ENCODE results near the gene PLOD1. TPM values are rescaled to one million over a fixed set of nuclear protein-coding genes. Genes with fewer than 3 reads are reported as not detected.
A peak's percentile ranks its signal among the peaks of the same experiment; 100 is the strongest.

PLOD1 gene
- total RNA-seq, 1 donor from 2014 or later: 54.8 TPM

DNA sequence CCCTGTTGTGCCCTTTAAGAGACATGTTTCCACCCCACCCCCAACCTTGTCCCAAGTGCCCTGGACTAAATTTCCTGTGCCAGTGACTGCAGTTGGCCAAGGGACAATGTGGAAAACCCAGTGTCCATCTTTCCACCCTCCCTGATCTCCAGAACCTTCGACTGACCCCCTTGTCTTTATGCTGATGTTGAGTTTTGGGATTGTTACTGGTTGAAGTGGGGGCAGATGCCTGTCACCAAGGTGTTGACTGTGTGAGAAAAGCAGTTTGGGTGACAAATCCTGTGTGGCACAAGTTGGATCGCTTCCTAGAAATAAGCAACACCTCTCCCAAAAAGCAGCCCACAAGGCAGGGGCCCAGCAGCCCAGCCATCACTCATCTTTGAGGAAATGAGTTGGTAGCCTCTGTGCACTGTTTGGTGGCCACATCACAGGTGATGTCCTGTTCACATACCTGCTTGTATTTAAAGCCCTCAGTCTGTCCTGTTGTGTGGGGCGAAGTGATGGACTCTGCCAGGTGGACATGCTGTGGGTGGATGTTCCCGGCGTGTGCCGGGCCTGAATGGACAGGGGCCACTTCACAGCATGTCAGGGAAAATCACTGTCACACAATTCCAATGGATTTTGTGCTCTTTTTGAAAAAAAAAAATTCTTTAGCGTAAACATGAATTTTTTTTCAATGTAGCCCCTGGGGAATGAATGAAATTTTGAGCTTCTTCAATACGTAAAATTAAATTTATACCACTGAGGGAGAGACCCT is 78.2 kb downstream of the PLOD1 start:
- H3K27me3 ChIP-seq (ENCODE audit: control insufficient read depth, insufficient read depth, low read length): no peaks in the 10 kb centered on the region

DNA sequence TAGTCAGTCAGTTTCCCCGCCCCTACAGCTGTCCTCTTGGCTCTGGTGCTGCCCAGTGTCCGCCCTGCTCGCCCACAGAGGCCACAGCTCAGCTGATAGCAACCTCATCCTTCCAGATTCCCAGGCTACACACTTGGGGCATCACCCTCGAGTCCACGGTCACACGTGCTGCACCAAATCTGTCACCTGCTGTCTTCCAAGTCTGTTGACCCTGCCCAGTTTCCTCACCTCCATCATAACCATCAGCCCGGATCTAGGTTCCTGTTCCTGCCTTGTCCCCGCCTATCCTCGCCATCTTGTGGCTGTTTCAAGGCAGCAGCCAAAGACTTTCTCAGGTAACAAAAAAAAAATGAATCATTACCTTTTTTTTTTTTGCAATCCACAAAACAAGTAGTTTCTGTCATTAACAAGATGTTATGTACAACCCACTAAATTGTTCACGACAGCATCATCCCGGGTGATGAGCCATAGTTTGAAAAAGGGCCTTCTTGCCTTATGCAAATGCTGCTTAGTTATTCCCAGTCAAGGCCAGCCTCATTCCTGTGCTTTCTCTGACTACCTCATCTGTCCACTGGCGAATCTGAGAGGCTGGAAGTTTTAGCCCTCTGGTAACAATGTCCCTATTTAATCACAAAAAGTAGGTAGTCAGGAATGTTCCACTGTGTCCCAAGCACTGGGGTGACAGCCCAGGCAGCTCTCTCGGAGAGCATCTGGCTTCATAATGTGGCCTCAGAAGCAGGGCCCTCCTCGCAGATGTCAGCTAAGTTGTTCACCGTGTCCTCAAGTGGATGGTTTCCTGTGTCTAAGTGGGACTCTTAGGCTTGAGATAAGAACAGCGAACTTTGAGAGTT is 79.8 kb downstream of the PLOD1 start:
- FAIRE-seq: peak; percentile 64
- Histone ChIP-seq H3K27me3 (ENCODE audit: control insufficient read depth, insufficient read depth, low read length) (no peaks in the 10 kb centered on the region), H3K36me3 (ENCODE audit: control insufficient read depth, insufficient read depth, low read length) (peaks cover 27% of the 10 kb centered on the region), H3K4me3 (ENCODE audit: low read depth, low read length) (no peak overlapping the region)
- TF ChIP-seq, protein P1, sequence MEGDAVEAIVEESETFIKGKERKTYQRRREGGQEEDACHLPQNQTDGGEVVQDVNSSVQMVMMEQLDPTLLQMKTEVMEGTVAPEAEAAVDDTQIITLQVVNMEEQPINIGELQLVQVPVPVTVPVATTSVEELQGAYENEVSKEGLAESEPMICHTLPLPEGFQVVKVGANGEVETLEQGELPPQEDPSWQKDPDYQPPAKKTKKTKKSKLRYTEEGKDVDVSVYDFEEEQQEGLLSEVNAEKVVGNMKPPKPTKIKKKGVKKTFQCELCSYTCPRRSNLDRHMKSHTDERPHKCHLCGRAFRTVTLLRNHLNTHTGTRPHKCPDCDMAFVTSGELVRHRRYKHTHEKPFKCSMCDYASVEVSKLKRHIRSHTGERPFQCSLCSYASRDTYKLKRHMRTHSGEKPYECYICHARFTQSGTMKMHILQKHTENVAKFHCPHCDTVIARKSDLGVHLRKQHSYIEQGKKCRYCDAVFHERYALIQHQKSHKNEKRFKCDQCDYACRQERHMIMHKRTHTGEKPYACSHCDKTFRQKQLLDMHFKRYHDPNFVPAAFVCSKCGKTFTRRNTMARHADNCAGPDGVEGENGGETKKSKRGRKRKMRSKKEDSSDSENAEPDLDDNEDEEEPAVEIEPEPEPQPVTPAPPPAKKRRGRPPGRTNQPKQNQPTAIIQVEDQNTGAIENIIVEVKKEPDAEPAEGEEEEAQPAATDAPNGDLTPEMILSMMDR (IDR thresholded peaks at IDR 0.05; ENCODE audit: insufficient read depth, low read length, severe bottlenecking): peak; percentile 7
- peak; percentile 86 for DNase-seq (ENCODE audit: low read depth)

More for the DNA sequence above, 78.2 kb downstream of the PLOD1 start:
- peaks cover 31% of the 10 kb centered on the region for H3K36me3 ChIP-seq (ENCODE audit: control insufficient read depth, insufficient read depth, low read length)
- H3K4me3 ChIP-seq (ENCODE audit: low read depth, low read length): no peak overlapping the region
- no peak for FAIRE-seq
- no peak for DNase-seq (ENCODE audit: low read depth)
- TF ChIP-seq, protein P1 (IDR thresholded peaks at IDR 0.05; ENCODE audit: insufficient read depth, low read length, severe bottlenecking): no peak

DNA sequence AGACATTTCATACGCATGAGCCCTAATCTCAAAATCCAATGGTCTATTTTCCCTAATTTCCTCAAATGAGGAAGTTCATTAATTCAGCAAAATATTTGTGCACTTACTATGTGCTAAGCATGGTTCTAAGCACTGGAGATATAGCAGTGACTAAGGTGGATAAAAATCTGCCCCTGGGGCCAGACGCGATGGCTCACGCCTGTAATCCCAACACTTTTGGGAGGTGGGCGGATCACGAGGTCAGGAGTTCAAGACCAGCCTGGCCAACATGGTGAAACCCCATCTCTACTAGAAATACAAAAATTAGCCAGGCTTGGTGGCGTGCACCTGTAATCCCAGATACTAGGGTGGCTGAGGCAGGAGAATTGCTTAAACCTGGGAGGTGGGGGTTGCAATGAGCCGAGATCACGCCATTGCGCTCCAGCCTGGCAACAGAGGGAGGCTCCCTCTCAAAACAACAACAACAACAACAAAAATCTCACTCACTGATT is 80.5 kb downstream of the PLOD1 start:
- FAIRE-seq (no peak), DNase-seq (ENCODE audit: low read depth) (peak; percentile 80)
- Histone ChIP-seq H3K4me3 (ENCODE audit: low read depth, low read length) (no peak overlapping the region), H3K27me3 (ENCODE audit: control insufficient read depth, insufficient read depth, low read length) (no peaks in the 10 kb centered on the region), H3K36me3 (ENCODE audit: control insufficient read depth, insufficient read depth, low read length) (peaks cover 23% of the 10 kb centered on the region)
- TF ChIP-seq, protein P1 (IDR thresholded peaks at IDR 0.05; ENCODE audit: insufficient read depth, low read length, severe bottlenecking): no peak

DNA sequence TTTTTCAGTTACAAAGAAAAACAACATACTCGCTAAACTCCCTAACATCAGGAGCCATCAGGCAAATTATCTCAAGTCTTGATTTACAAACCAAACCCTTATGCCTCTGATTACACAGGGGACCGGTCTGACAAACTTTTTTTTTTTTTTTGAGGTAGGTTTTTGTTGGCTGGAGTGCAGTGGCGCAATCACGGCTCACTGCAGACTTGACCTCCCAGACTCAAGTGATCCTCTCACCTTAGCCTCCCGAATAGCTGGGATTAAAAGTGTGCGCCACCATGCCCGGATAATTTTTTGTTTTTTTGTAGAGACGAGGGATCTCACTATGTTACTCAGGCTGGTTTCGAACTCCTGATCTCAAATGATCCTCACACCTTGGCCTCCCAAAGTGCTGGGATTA is 81.0 kb downstream of the PLOD1 start:
- H3K27me3 ChIP-seq (ENCODE audit: control insufficient read depth, insufficient read depth, low read length): no peaks in the 10 kb centered on the region
- H3K36me3 ChIP-seq (ENCODE audit: control insufficient read depth, insufficient read depth, low read length): peaks cover 20% of the 10 kb centered on the region
- FAIRE-seq (no peak), DNase-seq (ENCODE audit: low read depth) (no peak)
- TF ChIP-seq, protein P1 (IDR thresholded peaks at IDR 0.05; ENCODE audit: insufficient read depth, low read length, severe bottlenecking): no peak
- no peak overlapping the region for H3K4me3 ChIP-seq (ENCODE audit: low read depth, low read length)

DNA sequence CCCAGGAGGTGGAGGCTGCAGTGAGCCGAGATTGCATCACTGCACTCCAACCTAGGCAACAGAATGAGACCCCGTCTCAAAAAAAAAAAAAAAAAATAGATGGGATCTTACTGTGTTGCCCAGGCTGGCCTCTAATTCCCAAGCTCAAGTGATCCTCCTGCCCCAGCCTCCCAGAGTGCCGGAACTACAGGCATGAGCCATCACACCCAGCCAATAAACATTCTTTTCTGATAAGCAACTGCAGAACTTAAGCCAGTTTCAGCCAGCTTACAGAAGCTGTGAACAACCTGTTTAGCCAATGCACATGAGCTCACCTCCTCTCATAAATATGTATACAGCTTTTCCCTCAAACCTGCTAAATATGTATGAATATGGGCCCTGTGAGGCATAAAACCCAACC is 81.7 kb downstream of the PLOD1 start:
- Histone ChIP-seq H3K4me3 (ENCODE audit: low read depth, low read length) (no peak overlapping the region), H3K36me3 (ENCODE audit: control insufficient read depth, insufficient read depth, low read length) (peaks cover 13% of the 10 kb centered on the region), H3K27me3 (ENCODE audit: control insufficient read depth, insufficient read depth, low read length) (no peaks in the 10 kb centered on the region)
- TF ChIP-seq, protein P1 (IDR thresholded peaks at IDR 0.05; ENCODE audit: insufficient read depth, low read length, severe bottlenecking): no peak
- DNase-seq (ENCODE audit: low read depth) (no peak), FAIRE-seq (no peak)
